ENCODE results near the gene NABP1.

- TF ChIP-seq CTCF (IDR thresholded peaks at IDR 0.05; ENCODE audit: poor library complexity) (no peak), EZH2 (IDR thresholded peaks at IDR 0.05; ENCODE audit: borderline replicate concordance) (no peak), EZH2phosphoT487 (IDR thresholded peaks at IDR 0.05; ENCODE audit: low read depth, severe bottlenecking, unreplicated experiment) (no peak)
Observed at GRCh38 chr2:191677646-191678436, at the start of gene NABP1.
